ENCODE measurements around the gene OXSM.

The OXSM gene

GRCh38 chr3:25821746-25822573, 32.1 kb downstream of the OXSM start:
- Mint-ChIP-seq H3K9me3 (no peaks in the 10 kb centered on the region), H3K27me3 (ENCODE audit: low read depth) (peaks cover 8% of the 10 kb centered on the region), H3K27ac (no peak overlapping the region), H3K4me3 (no peak overlapping the region), H3K36me3 (ENCODE audit: low read depth) (no peaks in the 10 kb centered on the region), H3K4me1 (ENCODE audit: low read depth) (peaks cover 12% of the 10 kb centered on the region)

- no peak overlapping the region for H3K27ac Mint-ChIP-seq
Measured at GRCh38 chr3:25823314-25823713, 33.4 kb downstream of the OXSM start.

GRCh38 chr3:25826510-25826909, 36.6 kb downstream of the OXSM start:
- H3K27me3 Mint-ChIP-seq (ENCODE audit: low read depth): peaks cover 20% of the 10 kb centered on the region
- peaks cover 9% of the 10 kb centered on the region for H3K4me1 Mint-ChIP-seq (ENCODE audit: low read depth)
- no peaks in the 10 kb centered on the region for H3K36me3 Mint-ChIP-seq (ENCODE audit: low read depth)
- no peak overlapping the region for H3K27ac Mint-ChIP-seq
- H3K4me3 Mint-ChIP-seq: no peak overlapping the region
- no peaks in the 10 kb centered on the region for H3K9me3 Mint-ChIP-seq

More at GRCh38 chr3:25823314-25823713, 33.4 kb downstream of the OXSM start:
- no peak overlapping the region for H3K4me3 Mint-ChIP-seq
- no peaks in the 10 kb centered on the region for H3K9me3 Mint-ChIP-seq
- H3K4me1 Mint-ChIP-seq (ENCODE audit: low read depth): peaks cover 9% of the 10 kb centered on the region
- peaks cover 8% of the 10 kb centered on the region for H3K27me3 Mint-ChIP-seq (ENCODE audit: low read depth)
- H3K36me3 Mint-ChIP-seq (ENCODE audit: low read depth): no peaks in the 10 kb centered on the region

GRCh38 chr3:25830373-25831280, 40.7 kb downstream of the OXSM start:
- no peak overlapping the region for H3K4me3 Mint-ChIP-seq
- no peaks in the 10 kb centered on the region for H3K9me3 Mint-ChIP-seq
- peaks cover 9% of the 10 kb centered on the region for H3K4me1 Mint-ChIP-seq (ENCODE audit: low read depth)
- no peaks in the 10 kb centered on the region for H3K36me3 Mint-ChIP-seq (ENCODE audit: low read depth)
- no peak overlapping the region for H3K27ac Mint-ChIP-seq
- H3K27me3 Mint-ChIP-seq (ENCODE audit: low read depth): peaks cover 15% of the 10 kb centered on the region

GRCh38 chr3:25831578-25831977, 41.7 kb downstream of the OXSM start:
- no peaks in the 10 kb centered on the region for H3K9me3 Mint-ChIP-seq
- no peak overlapping the region for H3K4me3 Mint-ChIP-seq
- peaks cover 2% of the 10 kb centered on the region for H3K4me1 Mint-ChIP-seq (ENCODE audit: low read depth)
- H3K27me3 Mint-ChIP-seq (ENCODE audit: low read depth): peaks cover 15% of the 10 kb centered on the region
- no peaks in the 10 kb centered on the region for H3K36me3 Mint-ChIP-seq (ENCODE audit: low read depth)
- no peak overlapping the region for H3K27ac Mint-ChIP-seq

- H3K4me3 Mint-ChIP-seq: no peak overlapping the region
- H3K36me3 Mint-ChIP-seq (ENCODE audit: low read depth): peaks cover 6% of the 10 kb centered on the region
- peaks cover 9% of the 10 kb centered on the region for H3K4me1 Mint-ChIP-seq (ENCODE audit: low read depth)
- peaks cover 8% of the 10 kb centered on the region for H3K9me3 Mint-ChIP-seq
- no peak overlapping the region for H3K27ac Mint-ChIP-seq
- H3K27me3 Mint-ChIP-seq (ENCODE audit: low read depth): peaks cover 15% of the 10 kb centered on the region
Measured at GRCh38 chr3:25834346-25834745, 44.5 kb downstream of the OXSM start.

- peaks cover 8% of the 10 kb centered on the region for H3K9me3 Mint-ChIP-seq
- no peak overlapping the region for H3K4me3 Mint-ChIP-seq
- peaks cover 9% of the 10 kb centered on the region for H3K4me1 Mint-ChIP-seq (ENCODE audit: low read depth)
- no peak overlapping the region for H3K27ac Mint-ChIP-seq
- peaks cover 21% of the 10 kb centered on the region for H3K27me3 Mint-ChIP-seq (ENCODE audit: low read depth)
- peaks cover 6% of the 10 kb centered on the region for H3K36me3 Mint-ChIP-seq (ENCODE audit: low read depth)
Measured at GRCh38 chr3:25836579-25836978, 46.7 kb downstream of the OXSM start.

GRCh38 chr3:25837038-25837437, 47.1 kb downstream of the OXSM start:
- Mint-ChIP-seq H3K36me3 (ENCODE audit: low read depth) (peaks cover 6% of the 10 kb centered on the region), H3K4me1 (ENCODE audit: low read depth) (peaks cover 9% of the 10 kb centered on the region), H3K9me3 (peaks cover 8% of the 10 kb centered on the region), H3K27me3 (ENCODE audit: low read depth) (peaks cover 25% of the 10 kb centered on the region), H3K27ac (no peak overlapping the region), H3K4me3 (no peak overlapping the region)

GRCh38 chr3:25840099-25840498, 50.2 kb downstream of the OXSM start:
- H3K9me3 Mint-ChIP-seq: peaks cover 8% of the 10 kb centered on the region
- H3K36me3 Mint-ChIP-seq (ENCODE audit: low read depth): peaks cover 6% of the 10 kb centered on the region
- peaks cover 34% of the 10 kb centered on the region for H3K27me3 Mint-ChIP-seq (ENCODE audit: low read depth)
- no peak overlapping the region for H3K4me3 Mint-ChIP-seq
- H3K4me1 Mint-ChIP-seq (ENCODE audit: low read depth): peaks cover 9% of the 10 kb centered on the region
- H3K27ac Mint-ChIP-seq: no peak overlapping the region

- Mint-ChIP-seq H3K4me3 (no peak overlapping the region), H3K4me1 (ENCODE audit: low read depth) (peaks cover 2% of the 10 kb centered on the region), H3K27ac (no peak overlapping the region), H3K36me3 (ENCODE audit: low read depth) (peaks cover 2% of the 10 kb centered on the region), H3K27me3 (ENCODE audit: low read depth) (peaks cover 34% of the 10 kb centered on the region), H3K9me3 (peaks cover 3% of the 10 kb centered on the region)
Measured at GRCh38 chr3:25843332-25843731, 53.4 kb downstream of the OXSM start.
